ENCODE data around the gene PHACTR3.

- TF ChIP-seq POLR2A (IDR thresholded peaks at IDR 0.05), result no peak
- no peak for TF ChIP-seq CTCF (IDR thresholded peaks at IDR 0.05)
- no peak for TF ChIP-seq POLR2AphosphoS5 (IDR thresholded peaks at IDR 0.05)
These were observed 203.8 kb downstream of the PHACTR3 start for GRCh38 chr20:59807909-59808728.
